SU-DHL-6 (cell line): Measurements from ENCODE around the gene PALMD.

ENCODE experiments used
- EZH2phosphoT487 ChIP-seq: fragments of 200-600 bp; sonication (generic), shearing (Covaris generic); conservative IDR thresholded peaks from 2 replicates; pipeline ENCODE4 v1.6.1; 2018; ENCODE audit warnings: mild to moderate bottlenecking, antibody characterized with exemption, low read length, moderate library complexity, mixed read lengths
- TF ChIP-seq, protein P1 (sequence below): fragments of 200-600 bp; sonication (generic); IDR thresholded peaks from one replicate; pipeline ENCODE4 v1.5.1; 2017; ENCODE audit warnings: antibody characterized with exemption, mild to moderate bottlenecking, low read length, moderate library complexity; ENCODE audit not compliant: insufficient read depth, poor library complexity, severe bottlenecking

DNA sequence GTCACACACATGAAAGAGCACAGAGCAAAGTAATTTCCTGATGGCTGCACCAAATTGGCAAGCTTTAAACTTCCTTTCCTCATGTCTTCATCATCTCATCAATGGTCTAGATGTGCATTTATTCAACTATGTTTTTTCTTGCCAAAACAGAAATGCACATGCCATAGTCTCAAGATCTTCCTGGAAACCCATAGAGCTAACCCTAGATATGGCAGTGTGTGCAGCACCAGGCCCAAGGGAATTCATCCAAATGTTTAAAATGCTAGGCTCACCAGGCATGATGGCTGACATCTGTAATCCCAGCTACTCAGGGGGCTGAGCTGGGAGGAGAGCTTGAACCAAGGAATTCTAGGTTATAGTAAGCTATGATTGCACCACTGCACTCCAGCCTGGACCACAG, 31.2 kb upstream of the PALMD start:
- TF ChIP-seq, protein P1, sequence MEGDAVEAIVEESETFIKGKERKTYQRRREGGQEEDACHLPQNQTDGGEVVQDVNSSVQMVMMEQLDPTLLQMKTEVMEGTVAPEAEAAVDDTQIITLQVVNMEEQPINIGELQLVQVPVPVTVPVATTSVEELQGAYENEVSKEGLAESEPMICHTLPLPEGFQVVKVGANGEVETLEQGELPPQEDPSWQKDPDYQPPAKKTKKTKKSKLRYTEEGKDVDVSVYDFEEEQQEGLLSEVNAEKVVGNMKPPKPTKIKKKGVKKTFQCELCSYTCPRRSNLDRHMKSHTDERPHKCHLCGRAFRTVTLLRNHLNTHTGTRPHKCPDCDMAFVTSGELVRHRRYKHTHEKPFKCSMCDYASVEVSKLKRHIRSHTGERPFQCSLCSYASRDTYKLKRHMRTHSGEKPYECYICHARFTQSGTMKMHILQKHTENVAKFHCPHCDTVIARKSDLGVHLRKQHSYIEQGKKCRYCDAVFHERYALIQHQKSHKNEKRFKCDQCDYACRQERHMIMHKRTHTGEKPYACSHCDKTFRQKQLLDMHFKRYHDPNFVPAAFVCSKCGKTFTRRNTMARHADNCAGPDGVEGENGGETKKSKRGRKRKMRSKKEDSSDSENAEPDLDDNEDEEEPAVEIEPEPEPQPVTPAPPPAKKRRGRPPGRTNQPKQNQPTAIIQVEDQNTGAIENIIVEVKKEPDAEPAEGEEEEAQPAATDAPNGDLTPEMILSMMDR: no peak
- TF ChIP-seq EZH2phosphoT487: no peak
